K562 (cell line): ENCODE measurements around the gene DCAF11. TPM values are rescaled to one million over a fixed set of nuclear protein-coding genes. Genes with fewer than 3 reads are reported as not detected.

Experiments
- ATAC-seq: fragments of 200-7000 bp; cut with Tn5 transposase; 3 replicates; pipeline ENCODE4 v1.9.1; 2020; ENCODE audit warnings: moderate library complexity
- BruUV-seq: library from RNA; stranded (reverse); fragments of 400-500 nt; replicated peaks from 2 replicates; lab custom pipeline; 2021; lab: Mats Ljungman, UMichigan
- CTCF ChIA-PET: fragments of 300-600 bp; formaldehyde crosslinking; extraction: SDS; loops from one replicate; lab custom pipeline; 2021; ENCODE audit warnings: low intra/inter-chr PET ratio; lab: Yijun Ruan, JAX
- POLR2A ChIA-PET: fragments of 300-600, 350-650 bp; sonication (Branson Sonifier 250); formaldehyde crosslinking; extraction: SDS; loops from one replicate; lab custom pipeline; 2021; ENCODE audit warnings: antibody characterized with exemption, inconsistent platforms; lab: Yijun Ruan, JAX
- DNase-seq, 4 experiments: peaks; one replicate each; pipeline versions ENCODE4 v3.0.0 to v3.0.0-alpha.2; 2011 to 2018; ENCODE audit warnings: low spot score in 3 of 4, mixed read lengths in 3 of 4; ENCODE audit errors: extremely low read depth in 1 of 4
- FAIRE-seq: peaks from 2 replicates; lab custom pipeline; 2011; peaks lifted over from hg19 to GRCh38; lab: Jason Lieb, UNC
- H2AFZ ChIP-seq: 2 replicates; pipeline ENCODE4 v1.6.0; 2011; ENCODE audit warnings: low read depth, low read length, control low read depth, inconsistent platforms
- H3K27ac ChIP-seq: fragments of 200-600 bp; 3 replicates; pipeline ENCODE4 v1.8.0; 2011; ENCODE audit warnings: low read depth, mild to moderate bottlenecking, control low read depth, inconsistent platforms, low read length, moderate library complexity, mixed read lengths; ENCODE audit errors: extremely low read depth
- H3K27me3 ChIP-seq, 2 experiments: fragments of 300-600 bp in 1 of 2; 2 replicates in 1 of 2; 3 replicates in 1 of 2; pipeline versions ENCODE4 v1.6.0 to v1.8.0; 2011; ENCODE audit warnings: inconsistent platforms in 2 of 2, low read length in 2 of 2, mild to moderate bottlenecking in 1 of 2, mixed read lengths in 1 of 2, moderate library complexity in 1 of 2; ENCODE audit not compliant: control insufficient read depth in 2 of 2, insufficient read depth in 2 of 2
- H3K36me3 ChIP-seq: fragments of 300-600 bp; 3 replicates; pipeline ENCODE4 v1.8.0; 2011; ENCODE audit warnings: mild to moderate bottlenecking, low read length, inconsistent platforms; ENCODE audit not compliant: control insufficient read depth, insufficient read depth
- H3K4me1 ChIP-seq, 2 experiments: fragments of 200-600 bp in 1 of 2; replicated peaks in 1 of 2; 2 replicates in 1 of 2; 3 replicates in 1 of 2; pipeline versions ENCODE4 v1.5.1 to v1.8.0; 2011; ENCODE audit warnings: inconsistent platforms in 2 of 2, low read length in 2 of 2, mild to moderate bottlenecking in 1 of 2, mixed read lengths in 1 of 2, moderate library complexity in 1 of 2; ENCODE audit not compliant: control insufficient read depth in 2 of 2, insufficient read depth in 2 of 2
- H3K4me2 ChIP-seq: 2 replicates; pipeline ENCODE4 v1.6.1; 2011; ENCODE audit warnings: low read length, control low read depth, inconsistent platforms, mixed read lengths; ENCODE audit not compliant: insufficient read depth
- H3K4me3 ChIP-seq: fragments of 200-600 bp; sonication (generic), shearing (Covaris generic); 2 replicates; pipeline ENCODE4 v1.5.1; 2016; ENCODE audit warnings: control low read depth, inconsistent platforms
- H3K79me2 ChIP-seq: fragments of 200-600 bp; 3 replicates; pipeline ENCODE4 v1.8.0; 2011; ENCODE audit warnings: low read length, inconsistent platforms; ENCODE audit not compliant: control insufficient read depth, insufficient read depth
- H3K9ac ChIP-seq, 2 experiments: 2 replicates each; pipeline versions ENCODE4 v1.6.0 to v1.6.1; 2011; ENCODE audit warnings: low read depth in 2 of 2, low read length in 2 of 2, control low read depth in 1 of 2, inconsistent platforms in 1 of 2, mild to moderate bottlenecking in 1 of 2, mixed read lengths in 1 of 2; ENCODE audit not compliant: insufficient read depth in 1 of 2
- H3K9me1 ChIP-seq: one replicate; pipeline ENCODE4 v1.6.0; 2011; ENCODE audit warnings: inconsistent platforms, mild to moderate bottlenecking, low read length, moderate library complexity; ENCODE audit not compliant: control insufficient read depth, insufficient read depth
- H3K9me3 ChIP-seq: replicated peaks from 2 replicates; pipeline ENCODE4 v1.5.1; 2011; ENCODE audit warnings: low read depth, low read length, inconsistent platforms; ENCODE audit not compliant: control insufficient read depth, insufficient read depth
- H4K20me1 ChIP-seq: replicated peaks from 2 replicates; pipeline ENCODE4 v1.6.1; 2011; ENCODE audit warnings: low read length, inconsistent platforms, mixed read lengths; ENCODE audit not compliant: control insufficient read depth, insufficient read depth
- RAD21 ChIP-seq, 2 experiments: fragments of 250-450 bp in 1 of 2; fragments of 450-650 bp in 1 of 2; sonication (Bioruptor Pico) in 1 of 2; formaldehyde crosslinking in 1 of 2; IDR thresholded peaks in 1 of 2; conservative IDR thresholded peaks in 1 of 2; 2 replicates each; pipeline versions ENCODE4 v1.4.0 to v1.8.0; 2020 to 2022; ENCODE audit warnings: mild to moderate bottlenecking in 2 of 2, moderate library complexity in 1 of 2
- SP1 ChIP-seq: sonication (generic); formaldehyde crosslinking; IDR thresholded peaks from 2 replicates; pipeline ENCODE4 v1.8.1; 2022; ENCODE audit warnings: mild to moderate bottlenecking, missing genetic modification reagents
- ZBTB17 ChIP-seq: fragments of 450-650 bp; formaldehyde crosslinking; IDR thresholded peaks from 2 replicates; pipeline ENCODE4 v1.4.0; 2020; ENCODE audit warnings: mild to moderate bottlenecking
- ZFP36 ChIP-seq: fragments of 150-350 bp; IDR thresholded peaks from 2 replicates; pipeline ENCODE4 v1.6.1; 2018; ENCODE audit warnings: low read length, low read depth; ENCODE audit not compliant: partially characterized antibody
- ZNF79 ChIP-seq: fragments of 250-450 bp; sonication (Bioruptor Pico); IDR thresholded peaks from 2 replicates; pipeline ENCODE4 v1.4.0; 2020; ENCODE audit warnings: low read depth, mild to moderate bottlenecking, moderate library complexity
- in situ Hi-C: fragments of 300-500 bp; cut with MboI; formaldehyde crosslinking; loops from 4 replicates; pipeline ENCODE4 v1.15.0; 2018; ENCODE audit warnings: inconsistent platforms, mixed read lengths
- intact Hi-C: fragments of 100-400 bp; cut with micrococcal nuclease; formaldehyde crosslinking; loops from 2 replicates; pipeline ENCODE4 v1.14.2; 2022
- polyA plus RNA-seq, 8 experiments: library from polyadenylated mRNA; depleted of rRNA in 4 of 8; stranded (reverse) in 5 of 8; unstranded in 3 of 8; fragments of >200 nt; fragmentation: Nextera tagmentation in 2 of 8; fragmentation: Illumina TruSeq in 1 of 8; extraction: Ambion mirVana in 2 of 8; extraction: Trizol in 1 of 8; gene quantifications; 2 replicates each; pipeline versions ENCODE4 v1.2.1 to v1.2.3, GENCODE V29; 2011 to 2014; ENCODE audit warnings: inconsistent platforms in 1 of 8, missing spikeins in 1 of 8
- total RNA-seq, 7 experiments: library from RNA; depleted of rRNA in 6 of 7; stranded (reverse); fragments of >200 nt in 6 of 7; fragmentation: Illumina TruSeq in 2 of 7; extraction: Trizol in 2 of 7; gene quantifications; 2 replicates each; pipeline versions ENCODE4 v1.2.1 to v1.2.3, GENCODE V29; 2011 to 2021; ENCODE audit warnings: low replicate concordance in 1 of 7
- TF ChIP-seq, protein P1 (sequence below), 2 experiments: fragments of 450-650 bp; conservative IDR thresholded peaks; 2 replicates each; pipeline ENCODE4 v1.6.1; 2017; ENCODE audit warnings: mild to moderate bottlenecking in 2 of 2, moderate library complexity in 2 of 2
- TF ChIP-seq, protein P2 (sequence below): fragments of 450-650 bp; IDR thresholded peaks from 2 replicates; pipeline ENCODE4 v1.6.1; 2018; ENCODE audit not compliant: partially characterized antibody

Gene DCAF11
- total and polyA plus RNA-seq, 9 of the 15 experiments (the other 6 are each of a cell fraction or from before 2014, with no cell fraction given): 8.5 to 46.2 (median 36.4) TPM

DNA sequence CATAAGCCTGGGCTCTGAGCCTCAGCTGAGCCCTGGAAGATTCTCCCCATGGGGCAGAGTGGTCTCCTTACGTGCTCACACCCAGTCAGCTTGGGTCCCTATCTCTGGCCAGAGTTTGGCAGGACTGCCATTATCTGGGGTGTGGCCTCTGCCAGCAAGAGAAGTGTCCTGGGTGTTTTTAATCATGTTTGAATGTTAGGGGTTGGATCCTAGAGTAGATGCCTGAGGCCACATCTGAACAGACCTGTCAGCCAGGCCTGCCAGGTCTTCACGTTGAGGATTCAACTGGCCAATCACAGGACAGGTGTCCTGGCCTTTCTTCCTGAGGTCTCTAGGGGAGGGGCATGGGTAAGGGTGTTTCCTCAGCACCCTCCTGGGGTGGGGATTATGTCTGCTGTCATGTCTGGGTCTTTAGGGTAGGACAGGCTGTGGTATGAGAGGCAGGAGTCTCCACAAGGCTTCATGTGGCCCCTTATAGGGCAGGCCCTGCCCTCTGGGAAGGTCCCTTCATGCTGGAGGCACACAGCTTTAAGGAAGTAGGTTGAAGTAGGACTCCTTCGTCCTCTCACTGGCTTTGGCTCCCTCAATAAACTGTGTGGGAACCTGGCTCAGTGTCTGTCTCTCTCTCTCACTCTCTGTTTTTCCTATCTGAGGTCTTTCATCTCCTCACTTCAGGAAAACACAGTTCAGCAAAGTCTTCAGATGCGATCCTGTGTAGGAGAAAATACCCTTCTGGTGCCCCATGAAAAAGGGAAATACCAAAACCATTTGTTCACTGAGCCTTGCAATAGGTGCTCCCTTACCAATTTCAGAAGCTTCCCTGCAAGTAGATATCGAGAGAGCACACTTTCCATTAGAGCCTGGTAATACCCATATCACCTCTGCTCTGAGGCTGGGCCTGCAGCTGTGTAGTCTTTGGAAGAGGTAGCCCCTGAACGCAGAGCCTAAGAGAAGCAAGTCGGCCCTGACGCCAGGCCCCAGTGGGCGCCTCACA is 9.1 kb downstream of the DCAF11 start (continued):
- TF ChIP-seq, protein P1, sequence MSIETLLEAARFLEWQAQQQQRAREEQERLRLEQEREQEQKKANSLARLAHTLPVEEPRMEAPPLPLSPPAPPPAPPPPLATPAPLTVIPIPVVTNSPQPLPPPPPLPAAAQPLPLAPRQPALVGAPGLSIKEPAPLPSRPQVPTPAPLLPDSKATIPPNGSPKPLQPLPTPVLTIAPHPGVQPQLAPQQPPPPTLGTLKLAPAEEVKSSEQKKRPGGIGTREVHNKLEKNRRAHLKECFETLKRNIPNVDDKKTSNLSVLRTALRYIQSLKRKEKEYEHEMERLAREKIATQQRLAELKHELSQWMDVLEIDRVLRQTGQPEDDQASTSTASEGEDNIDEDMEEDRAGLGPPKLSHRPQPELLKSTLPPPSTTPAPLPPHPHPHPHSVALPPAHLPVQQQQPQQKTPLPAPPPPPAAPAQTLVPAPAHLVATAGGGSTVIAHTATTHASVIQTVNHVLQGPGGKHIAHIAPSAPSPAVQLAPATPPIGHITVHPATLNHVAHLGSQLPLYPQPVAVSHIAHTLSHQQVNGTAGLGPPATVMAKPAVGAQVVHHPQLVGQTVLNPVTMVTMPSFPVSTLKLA (conservative IDR thresholded peaks at IDR 0.05): no peak

DNA sequence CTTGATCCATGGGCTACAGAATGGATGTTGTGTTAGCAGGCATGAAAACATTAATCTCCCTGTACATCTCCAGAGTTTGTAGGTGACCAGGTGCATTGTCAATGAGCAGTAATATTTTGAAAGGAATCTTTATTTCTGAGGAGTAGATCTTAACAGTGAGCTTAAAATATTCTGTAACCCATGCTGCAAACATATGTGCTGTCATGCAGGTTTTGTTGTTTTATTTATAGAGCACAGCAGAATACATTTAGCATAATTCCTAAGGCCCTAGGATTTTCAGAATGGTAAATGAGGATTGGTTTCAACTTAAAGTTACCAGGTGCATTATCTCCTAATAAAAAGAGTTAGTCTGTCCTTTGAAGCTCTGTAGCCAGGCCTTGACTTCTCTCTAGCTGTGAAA is 12.4 kb downstream of the DCAF11 start:
- intact Hi-C loops (no loop called here), in situ Hi-C loops (no loop called here)
- no peak for TF ChIP-seq ZBTB17
- TF ChIP-seq ZNF79 (CRISPR knock-in tag): no peak
- TF ChIP-seq RAD21 (CRISPR knock-in tag; conservative IDR thresholded peaks at IDR 0.05 in 1 of 2, IDR thresholded peaks at IDR 0.05 in 1 of 2): no peak
- TF ChIP-seq ZFP36: no peak
- TF ChIP-seq, protein P2, sequence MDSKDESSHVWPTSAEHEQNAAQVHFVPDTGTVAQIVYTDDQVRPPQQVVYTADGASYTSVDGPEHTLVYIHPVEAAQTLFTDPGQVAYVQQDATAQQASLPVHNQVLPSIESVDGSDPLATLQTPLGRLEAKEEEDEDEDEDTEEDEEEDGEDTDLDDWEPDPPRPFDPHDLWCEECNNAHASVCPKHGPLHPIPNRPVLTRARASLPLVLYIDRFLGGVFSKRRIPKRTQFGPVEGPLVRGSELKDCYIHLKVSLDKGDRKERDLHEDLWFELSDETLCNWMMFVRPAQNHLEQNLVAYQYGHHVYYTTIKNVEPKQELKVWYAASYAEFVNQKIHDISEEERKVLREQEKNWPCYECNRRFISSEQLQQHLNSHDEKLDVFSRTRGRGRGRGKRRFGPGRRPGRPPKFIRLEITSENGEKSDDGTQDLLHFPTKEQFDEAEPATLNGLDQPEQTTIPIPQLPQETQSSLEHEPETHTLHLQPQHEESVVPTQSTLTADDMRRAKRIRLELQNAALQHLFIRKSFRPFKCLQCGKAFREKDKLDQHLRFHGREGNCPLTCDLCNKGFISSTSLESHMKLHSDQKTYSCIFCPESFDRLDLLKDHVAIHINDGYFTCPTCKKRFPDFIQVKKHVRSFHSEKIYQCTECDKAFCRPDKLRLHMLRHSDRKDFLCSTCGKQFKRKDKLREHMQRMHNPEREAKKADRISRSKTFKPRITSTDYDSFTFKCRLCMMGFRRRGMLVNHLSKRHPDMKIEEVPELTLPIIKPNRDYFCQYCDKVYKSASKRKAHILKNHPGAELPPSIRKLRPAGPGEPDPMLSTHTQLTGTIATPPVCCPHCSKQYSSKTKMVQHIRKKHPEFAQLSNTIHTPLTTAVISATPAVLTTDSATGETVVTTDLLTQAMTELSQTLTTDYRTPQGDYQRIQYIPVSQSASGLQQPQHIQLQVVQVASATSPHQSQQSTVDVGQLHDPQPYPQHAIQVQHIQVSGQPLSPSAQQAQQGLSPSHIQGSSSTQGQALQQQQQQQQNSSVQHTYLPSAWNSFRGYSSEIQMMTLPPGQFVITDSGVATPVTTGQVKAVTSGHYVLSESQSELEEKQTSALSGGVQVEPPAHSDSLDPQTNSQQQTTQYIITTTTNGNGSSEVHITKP: no peak
- no peak for TF ChIP-seq SP1 (CRISPR knock-in tag)
- Histone ChIP-seq H3K4me3 (no peak overlapping the region), H4K20me1 (no peaks in the 10 kb centered on the region), H3K9me3 (no peaks in the 10 kb centered on the region), H2AFZ (no peak overlapping the region), H3K9me1 (no peaks in the 10 kb centered on the region), H3K9ac (no peak overlapping the region), H3K36me3 (peaks cover 12% of the 10 kb centered on the region; the same call in 2 of the 3 replicates), H3K27ac (no peak overlapping the region), H3K79me2 (no peaks in the 10 kb centered on the region), H3K4me2 (no peak overlapping the region), H3K4me1 (peaks cover 6 to 17% of the 10 kb centered on the region in 2 experiments; a peak in 4 of 5 replicates), H3K27me3 (no peaks in the 10 kb centered on the region)
- BruUV-seq: no TSS peak
- DNase-seq (no peak), FAIRE-seq (no peak), ATAC-seq (no peak)
- ChIA-PET POLR2A (interaction anchor here (0.6 to 4.2 kb wide), 2 partner anchors 11 to 14 kb away, joined by 3 to 38 read pairs; partner anchors contain the start of genes DCAF11, EMC9 and NRL), CTCF (no interaction called here)
